Skeletal muscle satellite cell (primary cell): ENCODE data around the gene GRB2.
A peak's percentile ranks its signal among the peaks of the same experiment; 100 is the strongest.
"Not testable (repeated sequence)": the region's sequence is repeated elsewhere in the genome, so short reads cannot be mapped to it uniquely, and the experiment has no call there.

Experiments used
- H3K27me3 ChIP-seq: 2 replicates; pipeline ENCODE4 v1.7.0; 2013; ENCODE audit warnings: low read length; ENCODE audit not compliant: control insufficient read depth, insufficient read depth
- H3K36me3 ChIP-seq: 2 replicates; pipeline ENCODE4 v1.7.0; 2013; ENCODE audit warnings: mild to moderate bottlenecking, control low read depth, low read length; ENCODE audit not compliant: insufficient read depth
- H3K4me1 ChIP-seq: 2 replicates; pipeline ENCODE4 v1.7.0; 2013; ENCODE audit warnings: low read length; ENCODE audit not compliant: control insufficient read depth, insufficient read depth
- H3K4me2 ChIP-seq: 2 replicates; pipeline ENCODE4 v1.7.0; 2013; ENCODE audit warnings: mild to moderate bottlenecking, low read length
- H3K4me3 ChIP-seq: 2 replicates; pipeline ENCODE4 v1.7.0; 2013; ENCODE audit warnings: low read length
- H3K9ac ChIP-seq: 2 replicates; pipeline ENCODE4 v1.7.0; 2013; ENCODE audit warnings: mild to moderate bottlenecking, low read depth, low read length, moderate library complexity
- H3K9me3 ChIP-seq: replicated peaks from 2 replicates; pipeline ENCODE4 v1.7.0; 2013; ENCODE audit warnings: mild to moderate bottlenecking, control low read depth, low read length

The GRB2 gene

DNA sequence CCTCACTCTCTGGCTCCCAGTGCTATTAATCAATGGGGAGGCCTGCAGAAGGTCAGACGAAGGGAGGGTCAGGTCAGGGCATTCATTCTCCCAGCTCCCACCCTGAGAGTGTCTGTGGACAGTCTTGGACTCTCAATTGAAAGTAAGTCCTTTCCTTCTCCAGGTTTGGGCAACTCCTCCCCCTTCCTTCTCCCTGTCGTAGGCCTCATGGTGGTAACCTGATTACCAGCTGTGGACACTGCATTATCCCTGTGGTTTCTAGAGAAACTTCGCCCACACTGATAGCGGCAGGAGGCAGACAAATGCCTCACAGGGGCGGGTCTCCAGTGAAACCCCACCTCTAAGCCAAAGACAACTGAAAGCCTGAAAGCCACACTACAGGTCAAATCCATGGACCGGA lies 58.6 kb downstream of the GRB2 start:
- Histone ChIP-seq H3K4me2 (peak overlapping the region; percentile 64), H3K9me3 (no peaks in the 10 kb centered on the region), H3K9ac (no peak overlapping the region), H3K4me3 (peak overlapping the region; percentile 49), H3K36me3 (no peaks in the 10 kb centered on the region), H3K4me1 (peaks cover 19% of the 10 kb centered on the region), H3K27me3 (no peaks in the 10 kb centered on the region)

DNA sequence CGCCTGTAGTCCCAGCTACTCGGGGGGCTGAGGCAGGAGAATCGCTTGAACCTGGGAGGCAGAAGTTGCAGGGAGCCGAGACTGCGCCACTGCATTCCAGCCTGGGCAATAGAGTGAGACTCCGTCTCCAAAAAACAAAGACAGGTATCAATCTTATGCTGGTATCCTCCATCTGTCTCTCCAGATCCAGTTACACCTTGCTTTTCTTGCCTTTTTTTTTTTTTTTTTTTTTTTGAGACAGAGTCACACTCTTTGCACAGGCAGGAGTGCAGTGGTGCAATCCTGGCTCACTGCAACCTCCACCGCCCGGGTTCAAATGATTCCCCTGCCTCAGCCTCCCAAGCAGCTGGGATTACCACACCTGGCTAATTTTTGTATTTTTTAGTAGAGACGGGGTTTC lies 59.1 kb downstream of the GRB2 start:
- H3K4me1 ChIP-seq, result peaks cover 19% of the 10 kb centered on the region
- H3K9me3 ChIP-seq, H3K4me2 ChIP-seq, H3K4me3 ChIP-seq, H3K36me3 ChIP-seq, H3K27me3 ChIP-seq, H3K9ac ChIP-seq: not testable (repeated sequence)

DNA sequence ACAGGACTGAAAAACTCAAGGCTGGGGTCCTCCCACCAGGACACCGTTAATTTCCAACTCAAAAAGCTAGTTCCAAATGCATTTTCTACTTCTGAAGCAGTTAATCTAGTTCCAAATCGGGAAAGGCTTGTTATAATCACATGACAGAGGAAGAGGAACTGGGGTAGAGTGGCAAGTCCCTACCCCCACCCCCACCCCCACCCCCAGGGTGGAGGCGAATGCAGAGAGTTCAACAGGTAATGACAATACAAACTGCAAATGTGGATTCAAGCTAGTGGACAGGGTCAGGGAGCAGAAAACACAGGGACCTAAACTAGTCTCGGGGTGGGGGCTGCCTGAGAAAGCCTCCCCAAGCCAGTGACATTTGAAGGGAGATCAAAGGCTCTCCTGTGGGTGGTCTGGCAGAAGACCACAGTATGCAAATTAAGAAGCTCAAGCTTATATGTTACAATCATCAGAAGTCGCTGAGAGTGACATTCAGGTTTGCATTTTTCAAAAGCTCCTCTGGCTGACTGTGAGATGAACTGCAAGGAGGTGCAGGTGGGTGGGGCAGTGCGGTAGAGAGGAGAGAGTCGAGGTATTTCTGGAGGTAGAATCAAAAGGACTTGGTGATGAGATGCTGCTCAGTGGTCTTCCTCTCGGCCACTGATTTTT lies 59.8 kb downstream of the GRB2 start:
- no peaks in the 10 kb centered on the region for H3K27me3 ChIP-seq
- no peaks in the 10 kb centered on the region for H3K36me3 ChIP-seq
- peaks cover 19% of the 10 kb centered on the region for H3K4me1 ChIP-seq
- no peak overlapping the region for H3K4me3 ChIP-seq
- no peak overlapping the region for H3K9ac ChIP-seq
- H3K4me2 ChIP-seq, result no peak overlapping the region
- H3K9me3 ChIP-seq, result no peaks in the 10 kb centered on the region

DNA sequence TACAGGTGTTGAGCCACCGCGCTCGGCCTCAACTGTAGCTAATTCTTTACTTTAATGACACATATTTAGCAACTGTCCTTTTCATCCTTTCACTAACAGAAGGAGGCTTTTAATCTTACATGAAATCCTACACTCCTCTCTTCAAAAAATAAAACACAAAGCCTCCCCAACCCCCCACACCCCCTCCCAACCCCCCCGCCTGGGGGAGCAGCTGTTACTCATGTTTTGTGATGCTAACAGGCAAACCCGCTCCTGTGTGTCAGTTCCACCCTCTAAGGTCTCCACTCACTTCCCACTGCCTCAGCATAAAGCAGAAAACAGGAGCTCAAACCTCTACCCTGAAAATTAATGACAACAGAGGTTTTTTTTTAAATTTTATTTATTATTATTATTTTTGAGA lies 60.8 kb downstream of the GRB2 start:
- Histone ChIP-seq H3K36me3 (no peaks in the 10 kb centered on the region), H3K4me1 (peaks cover 19% of the 10 kb centered on the region), H3K9me3 (no peaks in the 10 kb centered on the region), H3K9ac (no peak overlapping the region), H3K4me3 (no peak overlapping the region), H3K27me3 (no peaks in the 10 kb centered on the region), H3K4me2 (no peak overlapping the region)

DNA sequence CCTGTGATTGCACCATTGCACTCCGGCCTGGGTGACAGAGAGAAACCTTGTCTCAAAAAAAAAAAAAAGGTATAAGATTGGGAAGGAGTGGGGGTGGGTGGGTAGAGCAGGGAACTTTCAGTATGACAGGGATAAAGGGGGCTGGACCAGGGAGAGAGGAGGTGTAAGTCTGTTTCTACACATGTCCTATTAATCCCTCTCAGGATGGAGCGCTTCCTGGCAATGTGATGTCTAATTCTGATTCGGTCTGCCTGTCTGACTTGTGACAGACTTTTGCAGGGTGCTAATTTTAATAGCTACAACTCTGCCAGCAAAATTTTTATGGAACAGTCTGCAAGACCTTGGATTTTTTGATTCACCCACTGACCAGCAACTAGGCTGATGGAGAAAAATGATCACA lies 62.5 kb downstream of the GRB2 start:
- H3K4me3 ChIP-seq, result no peak overlapping the region

DNA sequence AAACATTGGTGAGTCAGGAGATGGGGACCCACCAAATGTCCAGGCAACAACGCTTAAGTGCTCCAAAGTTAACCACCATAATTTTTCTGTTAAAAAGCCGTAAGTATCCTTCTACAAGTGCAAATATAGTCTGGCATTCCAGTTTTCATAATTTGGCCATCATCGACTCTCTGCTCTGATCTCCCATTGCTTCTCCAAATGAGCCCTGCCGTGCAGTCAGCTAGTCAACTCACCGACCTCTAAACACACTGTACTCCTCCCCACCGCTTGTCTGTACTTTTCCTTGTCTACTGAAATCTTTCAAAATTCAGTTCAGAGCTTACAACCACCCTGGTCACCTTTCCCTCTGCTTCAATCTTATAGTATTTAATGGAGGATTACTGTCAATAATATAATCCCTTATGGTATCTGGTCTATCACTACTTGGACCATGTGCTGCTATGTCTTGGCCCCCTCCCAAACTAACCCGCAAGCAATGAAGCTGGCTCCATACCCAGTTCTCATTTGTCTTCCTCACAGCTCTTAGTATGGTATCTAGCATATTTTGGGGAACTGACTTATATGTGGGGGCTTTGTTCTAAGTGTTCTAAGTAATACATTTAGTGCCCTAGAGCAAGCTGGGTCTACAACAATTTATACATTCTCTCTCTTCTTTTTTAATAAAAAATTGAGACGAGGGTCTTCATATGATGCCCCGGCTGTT lies 63.5 kb downstream of the GRB2 start:
- no peaks in the 10 kb centered on the region for H3K9me3 ChIP-seq
- no peak overlapping the region for H3K4me3 ChIP-seq
- peaks cover 13% of the 10 kb centered on the region for H3K4me1 ChIP-seq
- no peak overlapping the region for H3K9ac ChIP-seq
- no peak overlapping the region for H3K4me2 ChIP-seq
- H3K36me3 ChIP-seq, result no peaks in the 10 kb centered on the region
- H3K27me3 ChIP-seq, result no peaks in the 10 kb centered on the region

More for the DNA sequence above, 62.5 kb downstream of the GRB2 start:
- H3K9me3 ChIP-seq, result no peaks in the 10 kb centered on the region
- no peaks in the 10 kb centered on the region for H3K27me3 ChIP-seq
- peaks cover 19% of the 10 kb centered on the region for H3K4me1 ChIP-seq
- H3K36me3 ChIP-seq, result no peaks in the 10 kb centered on the region
- no peak overlapping the region for H3K4me2 ChIP-seq
- H3K9ac ChIP-seq, result no peak overlapping the region

DNA sequence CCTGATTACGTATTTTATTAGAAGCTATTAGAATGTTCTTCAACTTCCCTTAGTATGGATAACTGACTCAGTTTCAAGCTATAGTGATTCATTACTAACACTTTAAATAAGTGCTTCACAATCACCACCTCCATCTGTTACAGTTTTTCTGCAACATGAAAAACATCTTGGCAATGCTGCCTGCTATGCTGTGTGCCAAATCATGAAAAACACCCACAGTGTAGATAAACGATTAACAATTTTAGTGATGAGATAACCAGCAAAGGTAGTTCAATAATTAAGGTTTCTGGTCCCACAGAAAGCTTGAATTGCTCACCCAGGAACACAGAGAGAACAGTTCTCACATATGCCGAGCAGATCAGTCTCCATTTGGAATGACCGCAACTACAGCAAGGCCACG lies 64.8 kb downstream of the GRB2 start:
- no peak overlapping the region for H3K4me2 ChIP-seq
- H3K9me3 ChIP-seq, result no peaks in the 10 kb centered on the region
- no peaks in the 10 kb centered on the region for H3K27me3 ChIP-seq
- H3K9ac ChIP-seq, result no peak overlapping the region
- no peak overlapping the region for H3K4me3 ChIP-seq
- no peaks in the 10 kb centered on the region for H3K36me3 ChIP-seq
- H3K4me1 ChIP-seq, result peaks cover 7% of the 10 kb centered on the region

DNA sequence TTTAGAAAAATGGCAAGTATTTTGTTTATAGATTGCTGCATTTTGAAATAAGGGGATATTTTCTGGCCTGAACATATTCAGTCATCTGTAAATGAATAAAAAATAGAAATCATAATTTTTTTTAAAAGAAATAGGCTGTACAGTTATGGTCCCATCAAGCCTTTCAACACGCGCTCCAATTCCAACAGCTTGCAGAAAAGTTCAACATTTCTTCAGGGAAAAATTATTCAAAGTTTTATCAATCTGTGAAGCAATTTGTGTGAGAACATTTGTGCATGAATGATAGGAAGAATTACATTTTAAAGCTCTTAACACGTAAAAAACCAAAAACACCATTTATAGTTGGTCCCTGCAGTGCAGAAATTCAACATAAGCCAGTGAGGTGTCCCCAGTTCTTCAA lies 65.5 kb downstream of the GRB2 start:
- H3K4me1 ChIP-seq, result peaks cover 4% of the 10 kb centered on the region
- H3K4me2 ChIP-seq, result no peak overlapping the region
- no peaks in the 10 kb centered on the region for H3K36me3 ChIP-seq
- no peak overlapping the region for H3K4me3 ChIP-seq
- no peaks in the 10 kb centered on the region for H3K27me3 ChIP-seq
- no peak overlapping the region for H3K9ac ChIP-seq
- no peaks in the 10 kb centered on the region for H3K9me3 ChIP-seq

DNA sequence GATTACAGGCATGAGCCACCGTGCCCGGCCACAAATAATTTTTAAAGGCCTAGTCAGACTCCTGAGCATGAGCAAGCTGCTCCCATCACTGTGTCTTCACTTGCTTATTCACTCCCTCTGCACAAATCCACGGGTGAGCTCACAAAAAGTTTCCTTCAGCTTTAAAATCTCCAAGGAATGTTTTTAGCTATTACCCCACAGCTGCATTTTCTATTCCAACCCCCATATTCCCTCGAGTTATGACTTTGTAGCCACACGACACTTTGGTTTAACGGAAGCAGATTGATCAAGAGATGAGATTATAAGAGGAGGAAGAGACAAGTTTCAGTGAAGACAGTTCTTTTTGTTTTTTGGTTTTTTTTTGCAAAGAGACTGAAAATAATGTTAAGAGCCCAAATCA lies 67.1 kb downstream of the GRB2 start:
- no peak overlapping the region for H3K9ac ChIP-seq
- no peak overlapping the region for H3K4me3 ChIP-seq
- H3K4me2 ChIP-seq, result no peak overlapping the region
- H3K9me3 ChIP-seq, result no peaks in the 10 kb centered on the region
- no peaks in the 10 kb centered on the region for H3K36me3 ChIP-seq
- H3K4me1 ChIP-seq, result no peaks in the 10 kb centered on the region
- H3K27me3 ChIP-seq, result no peaks in the 10 kb centered on the region

DNA sequence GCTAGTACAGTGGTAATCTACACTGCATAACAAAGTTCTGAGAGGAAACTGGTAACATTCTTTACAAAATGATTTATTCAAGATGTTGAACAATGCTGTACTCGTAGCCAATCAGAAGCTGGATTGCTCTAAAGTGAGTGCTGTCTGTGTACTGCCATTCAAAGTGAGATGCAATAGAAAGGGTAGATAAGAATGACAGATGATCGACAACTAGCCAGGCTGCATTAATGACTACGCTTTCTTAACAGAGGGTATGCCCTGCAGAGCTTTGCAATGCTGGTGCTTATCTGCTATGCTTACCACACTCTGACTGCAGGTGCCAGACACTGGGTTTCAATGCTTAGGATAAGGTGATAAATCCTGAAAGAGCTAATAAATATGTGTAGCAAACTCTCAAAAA lies 70.2 kb downstream of the GRB2 start:
- no peaks in the 10 kb centered on the region for H3K4me1 ChIP-seq
- no peaks in the 10 kb centered on the region for H3K27me3 ChIP-seq
- H3K4me3 ChIP-seq, result no peak overlapping the region
- H3K9me3 ChIP-seq, result no peaks in the 10 kb centered on the region
- H3K4me2 ChIP-seq, result no peak overlapping the region
- no peak overlapping the region for H3K9ac ChIP-seq
- peaks cover 13% of the 10 kb centered on the region for H3K36me3 ChIP-seq

DNA sequence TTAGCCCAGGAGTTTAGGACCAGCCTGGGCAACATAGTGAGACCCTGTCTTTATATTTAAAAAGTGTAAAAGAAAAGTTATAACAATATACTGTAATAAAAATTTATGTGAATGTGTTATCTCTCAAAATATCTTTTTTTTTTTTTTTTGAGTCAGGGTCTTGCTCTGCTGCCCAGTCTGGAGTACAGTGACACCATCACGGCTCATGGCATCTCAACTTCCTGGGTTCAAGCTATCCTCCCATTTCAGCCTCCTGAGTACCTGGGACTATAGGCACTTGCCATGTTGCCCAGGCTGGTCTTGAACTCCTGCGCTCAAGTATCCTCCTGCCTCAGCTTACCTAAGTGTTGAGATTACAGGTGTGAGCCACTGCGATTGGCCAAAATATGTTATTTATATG lies 70.8 kb downstream of the GRB2 start:
- H3K9me3 ChIP-seq, result no peaks in the 10 kb centered on the region
- H3K9ac ChIP-seq, result no peak overlapping the region
- no peak overlapping the region for H3K4me2 ChIP-seq
- no peaks in the 10 kb centered on the region for H3K27me3 ChIP-seq
- H3K4me3 ChIP-seq, result no peak overlapping the region
- peaks cover 13% of the 10 kb centered on the region for H3K36me3 ChIP-seq
- no peaks in the 10 kb centered on the region for H3K4me1 ChIP-seq

DNA sequence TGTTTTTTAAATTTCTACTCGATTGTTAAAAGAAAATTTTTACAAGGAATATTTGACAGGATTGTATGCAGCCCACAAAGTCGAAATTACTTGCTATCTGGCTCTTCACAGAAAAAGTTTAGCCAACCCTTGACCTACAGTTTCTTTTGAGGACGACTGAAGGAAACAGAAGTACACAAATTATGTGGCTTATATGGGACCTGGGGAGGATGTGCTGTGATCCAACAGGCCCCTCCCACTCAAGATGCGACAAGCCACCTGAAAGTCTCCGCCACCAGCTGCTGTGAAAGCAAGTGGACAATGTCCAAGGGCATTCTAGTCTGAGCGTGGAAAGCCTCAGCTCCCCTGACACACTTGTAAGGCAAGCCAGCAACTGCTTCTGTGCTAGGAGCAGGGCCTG lies 73.8 kb downstream of the GRB2 start:
- Histone ChIP-seq H3K4me1 (no peaks in the 10 kb centered on the region), H3K9me3 (no peaks in the 10 kb centered on the region), H3K27me3 (no peaks in the 10 kb centered on the region), H3K4me3 (no peak overlapping the region), H3K36me3 (peaks cover 13% of the 10 kb centered on the region), H3K4me2 (no peak overlapping the region), H3K9ac (no peak overlapping the region)
